HepG2 (cell line): ENCODE data around the gene TXNDC11. TPM values are rescaled to one million over a fixed set of nuclear protein-coding genes. Genes with fewer than 3 reads are reported as not detected.

ENCODE experiments used
- ATF7-NPFF ChIP-seq: sonication (generic); formaldehyde crosslinking; IDR thresholded peaks from 2 replicates; pipeline ENCODE4 v1.8.1; 2023; ENCODE audit warnings: mild to moderate bottlenecking, low read depth, missing genetic modification reagents, moderate library complexity
- ATRX ChIP-seq: sonication (generic); formaldehyde crosslinking; IDR thresholded peaks from 2 replicates; pipeline ENCODE4 v1.4.0; 2020; ENCODE audit warnings: missing genetic modification reagents, borderline replicate concordance
- CREB1 ChIP-seq, 2 experiments: fragments of 450-650 bp in 1 of 2; IDR thresholded peaks; 2 replicates each; pipeline ENCODE4 v1.6.1; 2016 to 2017; ENCODE audit warnings: control low read depth in 1 of 2, mild to moderate bottlenecking in 1 of 2, missing compliant biosample characterization in 1 of 2, missing genetic modification characterization in 1 of 2
- DNMT1 ChIP-seq: sonication (generic); formaldehyde crosslinking; IDR thresholded peaks from 2 replicates; pipeline ENCODE4 v1.5.1; 2020; ENCODE audit warnings: mild to moderate bottlenecking, missing genetic modification reagents
- FOSL2 ChIP-seq: sonication (generic); formaldehyde crosslinking; IDR thresholded peaks from 2 replicates; pipeline ENCODE4 v1.4.0; 2020; ENCODE audit warnings: missing genetic modification reagents
- MTA3 ChIP-seq: sonication (generic); formaldehyde crosslinking; IDR thresholded peaks from 2 replicates; pipeline ENCODE4 v1.4.0; 2020; ENCODE audit warnings: missing genetic modification reagents
- MTF2 ChIP-seq: sonication (generic); formaldehyde crosslinking; IDR thresholded peaks from 2 replicates; pipeline ENCODE4 v1.5.0; 2020; ENCODE audit warnings: missing genetic modification reagents, borderline replicate concordance
- MXI1 ChIP-seq: IDR thresholded peaks from 3 replicates; pipeline ENCODE4 v1.6.1; 2012; ENCODE audit warnings: low read depth, low read length, inconsistent platforms, borderline replicate concordance
- RAD21 ChIP-seq: fragments of 450-650 bp; formaldehyde crosslinking; IDR thresholded peaks from 2 replicates; pipeline ENCODE4 v1.5.0; 2020; ENCODE audit warnings: mild to moderate bottlenecking
- RFXANK ChIP-seq: IDR thresholded peaks from 2 replicates; pipeline ENCODE4 v1.6.1; 2016
- SIX4 ChIP-seq: sonication (generic); formaldehyde crosslinking; IDR thresholded peaks from 2 replicates; pipeline ENCODE4 v1.4.0; 2020; ENCODE audit warnings: missing genetic modification reagents
- SMC3 ChIP-seq: IDR thresholded peaks from 2 replicates; pipeline ENCODE4 v1.6.1; 2011; ENCODE audit warnings: low read length, improper control_type of control experiment
- SRSF9 ChIP-seq: fragments of 200-400 bp; formaldehyde crosslinking; IDR thresholded peaks from 2 replicates; pipeline ENCODE4 v1.6.1; 2018; ENCODE audit warnings: borderline replicate concordance, mild to moderate bottlenecking, low read depth, low read length; ENCODE audit not compliant: insufficient read depth, poor library complexity, severe bottlenecking
- STAT6 ChIP-seq: sonication (generic); formaldehyde crosslinking; IDR thresholded peaks from 2 replicates; pipeline ENCODE4 v1.4.0; 2020; ENCODE audit warnings: missing genetic modification reagents, mild to moderate bottlenecking, borderline replicate concordance
- XBP1 ChIP-seq: sonication (generic); formaldehyde crosslinking; IDR thresholded peaks from 2 replicates; pipeline ENCODE4 v1.5.0; 2020; ENCODE audit warnings: missing genetic modification reagents
- ZFX ChIP-seq: sonication (generic); formaldehyde crosslinking; IDR thresholded peaks from 2 replicates; pipeline ENCODE4 v1.4.0; 2020; ENCODE audit warnings: mild to moderate bottlenecking, low read depth, missing genetic modification reagents, moderate library complexity
- ZNF24 ChIP-seq: fragments of 450-650 bp; IDR thresholded peaks from 2 replicates; pipeline ENCODE4 v1.6.1; 2017; ENCODE audit warnings: antibody characterized with exemption, mild to moderate bottlenecking
- ZNF557 ChIP-seq: sonication (generic); formaldehyde crosslinking; IDR thresholded peaks from 2 replicates; pipeline ENCODE4 v1.4.0; 2020; ENCODE audit warnings: missing genetic modification reagents
- polyA plus RNA-seq, 8 experiments: library from polyadenylated mRNA; depleted of rRNA in 3 of 8; stranded (reverse) in 7 of 8; unstranded in 1 of 8; fragments of >200 nt; fragmentation: Illumina TruSeq in 4 of 8; extraction: Trizol in 4 of 8; gene quantifications; 2 replicates each; pipeline versions ENCODE4 v1.2.1 to v1.2.3, GENCODE V29; 2011 to 2016; ENCODE audit warnings: low read depth in 4 of 8, missing spikeins in 1 of 8, mixed read lengths in 1 of 8; ENCODE audit not compliant: insufficient read depth in 1 of 8
- total RNA-seq, 5 experiments: library from RNA; depleted of rRNA; stranded (reverse); fragments of >200 nt; fragmentation: Illumina TruSeq; extraction: Trizol; gene quantifications; 2 replicates each; pipeline ENCODE4 v1.2.3, GENCODE V29; 2016; ENCODE audit warnings: low read depth in 1 of 5
- TF ChIP-seq, protein P1 (sequence below): sonication (generic); formaldehyde crosslinking; IDR thresholded peaks from 2 replicates; pipeline ENCODE4 v1.4.0; 2020; ENCODE audit warnings: low read depth, missing genetic modification reagents
- TF ChIP-seq, protein P2 (sequence below): sonication (generic); formaldehyde crosslinking; IDR thresholded peaks from 2 replicates; pipeline ENCODE4 v1.5.0; 2020; ENCODE audit warnings: missing genetic modification reagents

TXNDC11 gene
- total and polyA plus RNA-seq, 2 of the 13 experiments (the other 11 are each of a cell fraction or from before 2014, with no cell fraction given) = 74.9 to 123 TPM

DNA sequence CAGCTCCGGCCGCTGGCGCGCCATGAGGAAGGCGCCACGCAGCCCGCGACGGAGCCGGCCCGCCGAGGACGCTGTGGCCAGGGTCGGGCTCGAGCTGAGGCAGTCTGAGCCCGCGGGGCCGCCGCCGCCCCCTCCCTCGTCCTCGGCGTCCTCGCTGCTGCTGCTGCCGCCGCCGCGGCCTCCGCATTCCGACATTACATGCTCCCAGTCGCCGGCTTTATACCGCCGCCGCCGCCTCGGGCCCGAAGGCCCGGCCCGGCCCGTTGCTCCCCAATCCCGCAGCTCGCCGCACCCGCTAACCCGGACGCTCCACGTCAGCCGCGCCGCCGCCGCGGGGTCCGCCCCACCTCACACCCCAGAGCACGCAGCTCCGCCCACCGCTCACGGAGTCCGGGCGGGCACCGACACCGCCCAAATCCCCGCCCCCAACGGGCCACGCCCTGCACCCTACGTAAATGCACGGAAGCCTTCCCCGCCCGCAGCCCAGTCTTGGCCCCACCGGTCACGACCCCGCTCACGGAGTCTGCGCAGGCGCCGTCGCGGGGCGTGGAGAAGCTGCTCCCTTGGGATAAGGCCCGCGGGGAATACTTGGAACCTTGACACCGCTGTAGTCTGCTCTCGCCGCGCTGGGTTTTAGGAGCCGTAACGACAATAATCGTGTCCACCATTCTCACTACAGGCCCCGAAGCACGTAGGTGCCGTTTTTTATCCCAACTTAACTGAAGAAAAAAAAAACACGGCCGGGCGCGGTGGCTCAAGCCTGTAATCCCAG is at the start of gene TXNDC11 (continued):
- TF ChIP-seq STAT6 = peak; percentile 94; the same call in 1 of the 2 replicates
- peak; percentile 92; the same call in 2 of the 3 replicates for TF ChIP-seq MXI1
- TF ChIP-seq SRSF9 = no peak
- TF ChIP-seq ZNF24 = peak; percentile 75; the same call in 1 of the 2 replicates
- TF ChIP-seq ATF7-NPFF (CRISPR knock-in tag) = peak; percentile 73
- peak; percentile 58; the same call in 1 of the 2 replicates for TF ChIP-seq MTF2 (CRISPR knock-in tag)
- TF ChIP-seq, protein P1, sequence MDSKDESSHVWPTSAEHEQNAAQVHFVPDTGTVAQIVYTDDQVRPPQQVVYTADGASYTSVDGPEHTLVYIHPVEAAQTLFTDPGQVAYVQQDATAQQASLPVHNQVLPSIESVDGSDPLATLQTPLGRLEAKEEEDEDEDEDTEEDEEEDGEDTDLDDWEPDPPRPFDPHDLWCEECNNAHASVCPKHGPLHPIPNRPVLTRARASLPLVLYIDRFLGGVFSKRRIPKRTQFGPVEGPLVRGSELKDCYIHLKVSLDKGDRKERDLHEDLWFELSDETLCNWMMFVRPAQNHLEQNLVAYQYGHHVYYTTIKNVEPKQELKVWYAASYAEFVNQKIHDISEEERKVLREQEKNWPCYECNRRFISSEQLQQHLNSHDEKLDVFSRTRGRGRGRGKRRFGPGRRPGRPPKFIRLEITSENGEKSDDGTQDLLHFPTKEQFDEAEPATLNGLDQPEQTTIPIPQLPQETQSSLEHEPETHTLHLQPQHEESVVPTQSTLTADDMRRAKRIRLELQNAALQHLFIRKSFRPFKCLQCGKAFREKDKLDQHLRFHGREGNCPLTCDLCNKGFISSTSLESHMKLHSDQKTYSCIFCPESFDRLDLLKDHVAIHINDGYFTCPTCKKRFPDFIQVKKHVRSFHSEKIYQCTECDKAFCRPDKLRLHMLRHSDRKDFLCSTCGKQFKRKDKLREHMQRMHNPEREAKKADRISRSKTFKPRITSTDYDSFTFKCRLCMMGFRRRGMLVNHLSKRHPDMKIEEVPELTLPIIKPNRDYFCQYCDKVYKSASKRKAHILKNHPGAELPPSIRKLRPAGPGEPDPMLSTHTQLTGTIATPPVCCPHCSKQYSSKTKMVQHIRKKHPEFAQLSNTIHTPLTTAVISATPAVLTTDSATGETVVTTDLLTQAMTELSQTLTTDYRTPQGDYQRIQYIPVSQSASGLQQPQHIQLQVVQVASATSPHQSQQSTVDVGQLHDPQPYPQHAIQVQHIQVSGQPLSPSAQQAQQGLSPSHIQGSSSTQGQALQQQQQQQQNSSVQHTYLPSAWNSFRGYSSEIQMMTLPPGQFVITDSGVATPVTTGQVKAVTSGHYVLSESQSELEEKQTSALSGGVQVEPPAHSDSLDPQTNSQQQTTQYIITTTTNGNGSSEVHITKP (CRISPR knock-in tag) = peak; percentile 51; the same call in 1 of the 2 replicates
- no peak; the same call in 1 of the 2 replicates for TF ChIP-seq XBP1 (CRISPR knock-in tag)
- no peak for TF ChIP-seq ZNF557 (CRISPR knock-in tag)
- TF ChIP-seq SIX4 (CRISPR knock-in tag) = peak; percentile 48; the same call in 1 of the 2 replicates
- peak; percentile 71; the same call in 1 of the 2 replicates for TF ChIP-seq RFXANK
- no peak for TF ChIP-seq MTA3 (CRISPR knock-in tag)
- peak; percentile 89 for TF ChIP-seq RAD21 (CRISPR knock-in tag)
- TF ChIP-seq, protein P2, sequence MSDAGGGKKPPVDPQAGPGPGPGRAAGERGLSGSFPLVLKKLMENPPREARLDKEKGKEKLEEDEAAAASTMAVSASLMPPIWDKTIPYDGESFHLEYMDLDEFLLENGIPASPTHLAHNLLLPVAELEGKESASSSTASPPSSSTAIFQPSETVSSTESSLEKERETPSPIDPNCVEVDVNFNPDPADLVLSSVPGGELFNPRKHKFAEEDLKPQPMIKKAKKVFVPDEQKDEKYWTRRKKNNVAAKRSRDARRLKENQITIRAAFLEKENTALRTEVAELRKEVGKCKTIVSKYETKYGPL (CRISPR knock-in tag) = no peak; the same call in 1 of the 2 replicates
- TF ChIP-seq DNMT1 (CRISPR knock-in tag) = peak; percentile 98
- no peak for TF ChIP-seq ATRX (CRISPR knock-in tag)
- TF ChIP-seq ZFX = peak; percentile 99
- TF ChIP-seq SMC3 = no peak
- TF ChIP-seq CREB1 (IDR thresholded peaks at IDR 0.05) = peak; percentile 92
- TF ChIP-seq CREB1 (CRISPR knock-in tag; IDR thresholded peaks at IDR 0.05) = no peak
- TF ChIP-seq FOSL2 (CRISPR knock-in tag) = no peak
